ENCODE measurements around the gene TAF4. TPM values are rescaled to one million over a fixed set of nuclear protein-coding genes. Genes with fewer than 3 reads are reported as not detected.

Gene TAF4
- total RNA-seq, 1 donor from 2014 or later, result 20.0 TPM

- Mint-ChIP-seq H3K27me3 (ENCODE audit: unreplicated experiment) (peaks cover 9% of the 10 kb centered on the region), H3K4me1 (ENCODE audit: low read depth, unreplicated experiment) (peaks cover 34% of the 10 kb centered on the region), H3K36me3 (ENCODE audit: unreplicated experiment) (no peaks in the 10 kb centered on the region), H3K4me3 (ENCODE audit: unreplicated experiment) (no peak overlapping the region), H3K9me3 (ENCODE audit: unreplicated experiment) (peaks cover 2% of the 10 kb centered on the region), H3K27ac (ENCODE audit: unreplicated experiment) (no peak overlapping the region)
- no peak for TF ChIP-seq CTCF (IDR thresholded peaks at IDR 0.05; ENCODE audit: partially characterized antibody, unreplicated experiment)
- DNase-seq, result no peak
These were observed 16.8 kb downstream of the TAF4 start for GRCh38 chr20:62048821-62049291.

GRCh38 chr20:62048346-62048761 is 17.3 kb downstream of the TAF4 start:
- no peak for DNase-seq
- H3K36me3 Mint-ChIP-seq (ENCODE audit: unreplicated experiment), result no peaks in the 10 kb centered on the region
- H3K27me3 Mint-ChIP-seq (ENCODE audit: unreplicated experiment), result peaks cover 9% of the 10 kb centered on the region
- no peak overlapping the region for H3K4me3 Mint-ChIP-seq (ENCODE audit: unreplicated experiment)
- H3K9me3 Mint-ChIP-seq (ENCODE audit: unreplicated experiment), result peaks cover 2% of the 10 kb centered on the region
- peaks cover 34% of the 10 kb centered on the region for H3K4me1 Mint-ChIP-seq (ENCODE audit: low read depth, unreplicated experiment)
- no peak for TF ChIP-seq CTCF (IDR thresholded peaks at IDR 0.05; ENCODE audit: partially characterized antibody, unreplicated experiment)
- no peak overlapping the region for H3K27ac Mint-ChIP-seq (ENCODE audit: unreplicated experiment)

GRCh38 chr20:62047666-62048345 is 17.9 kb downstream of the TAF4 start:
- H3K27me3 Mint-ChIP-seq (ENCODE audit: unreplicated experiment), result peaks cover 8% of the 10 kb centered on the region
- no peaks in the 10 kb centered on the region for H3K36me3 Mint-ChIP-seq (ENCODE audit: unreplicated experiment)

GRCh38 chr20:62046431-62046830 is 19.2 kb downstream of the TAF4 start:
- no peak for DNase-seq
- Mint-ChIP-seq H3K4me1 (ENCODE audit: low read depth, unreplicated experiment) (peaks cover 30% of the 10 kb centered on the region), H3K36me3 (ENCODE audit: unreplicated experiment) (no peaks in the 10 kb centered on the region), H3K9me3 (ENCODE audit: unreplicated experiment) (no peaks in the 10 kb centered on the region), H3K27me3 (ENCODE audit: unreplicated experiment) (peaks cover 9% of the 10 kb centered on the region), H3K27ac (ENCODE audit: unreplicated experiment) (no peak overlapping the region), H3K4me3 (ENCODE audit: unreplicated experiment) (no peak overlapping the region)
- no peak for TF ChIP-seq CTCF (IDR thresholded peaks at IDR 0.05; ENCODE audit: partially characterized antibody, unreplicated experiment)

More at GRCh38 chr20:62047666-62048345, 17.9 kb downstream of the TAF4 start:
- H3K4me3 Mint-ChIP-seq (ENCODE audit: unreplicated experiment), result no peak overlapping the region
- peaks cover 34% of the 10 kb centered on the region for H3K4me1 Mint-ChIP-seq (ENCODE audit: low read depth, unreplicated experiment)
- peaks cover 2% of the 10 kb centered on the region for H3K9me3 Mint-ChIP-seq (ENCODE audit: unreplicated experiment)
- no peak for TF ChIP-seq CTCF (IDR thresholded peaks at IDR 0.05; ENCODE audit: partially characterized antibody, unreplicated experiment)
- DNase-seq, result no peak
- no peak overlapping the region for H3K27ac Mint-ChIP-seq (ENCODE audit: unreplicated experiment)

GRCh38 chr20:62045529-62046285 is 20.0 kb downstream of the TAF4 start:
- H3K4me1 Mint-ChIP-seq (ENCODE audit: low read depth, unreplicated experiment), result peaks cover 32% of the 10 kb centered on the region
- no peak overlapping the region for H3K4me3 Mint-ChIP-seq (ENCODE audit: unreplicated experiment)
- no peaks in the 10 kb centered on the region for H3K9me3 Mint-ChIP-seq (ENCODE audit: unreplicated experiment)
- H3K36me3 Mint-ChIP-seq (ENCODE audit: unreplicated experiment), result no peaks in the 10 kb centered on the region
- peaks cover 9% of the 10 kb centered on the region for H3K27me3 Mint-ChIP-seq (ENCODE audit: unreplicated experiment)
- no peak for TF ChIP-seq CTCF (IDR thresholded peaks at IDR 0.05; ENCODE audit: partially characterized antibody, unreplicated experiment)
- no peak overlapping the region for H3K27ac Mint-ChIP-seq (ENCODE audit: unreplicated experiment)
- no peak for DNase-seq
